GM19455 (cell line): Measurements from ENCODE around the gene BICD2.

Experiments
- ATAC-seq: cut with Tn5 transposase; IDR thresholded peaks from one replicate; pipeline ENCODE4 v1.9.1; 2021; ENCODE audit not compliant: unreplicated experiment

The BICD2 gene

DNA sequence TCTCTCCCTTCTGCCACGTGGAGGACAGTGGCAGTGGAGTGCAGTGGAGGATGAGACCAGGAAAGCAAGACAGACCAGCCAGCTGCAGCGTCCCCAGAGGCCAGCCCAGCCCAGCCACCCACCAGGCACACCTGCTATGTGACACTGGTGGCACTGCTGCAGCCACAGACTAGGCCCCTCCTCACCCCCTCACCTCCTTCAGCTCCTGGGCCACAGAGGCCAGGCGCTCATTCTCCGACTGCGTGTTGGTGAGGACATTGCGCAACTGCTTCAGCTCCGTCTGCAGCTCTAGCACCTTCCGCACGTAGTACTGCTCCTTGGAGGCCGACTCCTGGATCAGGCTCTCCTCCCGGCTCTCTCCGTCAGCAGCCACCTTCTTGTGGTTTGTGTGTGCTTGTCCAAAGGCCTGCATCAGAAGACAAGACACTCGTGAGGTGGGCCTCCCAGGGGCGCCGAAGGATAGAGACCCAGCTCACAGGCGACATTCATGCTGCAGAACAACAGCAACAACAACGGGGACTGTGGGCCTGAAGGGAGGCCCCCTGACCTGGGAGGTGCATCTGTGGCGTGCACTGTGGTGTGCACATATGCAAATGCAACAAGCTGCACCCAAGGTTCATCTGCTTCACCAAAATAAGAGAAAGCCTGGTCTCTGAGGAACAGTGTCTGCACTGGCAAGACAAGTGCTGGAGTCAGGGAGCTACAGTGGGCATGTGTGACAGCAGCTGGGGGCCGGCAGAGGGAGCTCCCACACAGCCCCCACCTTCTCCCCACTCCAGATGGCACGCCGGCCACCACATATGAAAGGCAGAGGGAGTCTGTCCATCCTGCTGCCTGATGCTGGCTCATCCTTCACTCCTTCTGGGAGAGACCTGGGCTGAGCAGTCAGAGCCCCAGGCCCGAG lies 35.5 kb downstream of the BICD2 start:
- peak; percentile 62 for ATAC-seq

DNA sequence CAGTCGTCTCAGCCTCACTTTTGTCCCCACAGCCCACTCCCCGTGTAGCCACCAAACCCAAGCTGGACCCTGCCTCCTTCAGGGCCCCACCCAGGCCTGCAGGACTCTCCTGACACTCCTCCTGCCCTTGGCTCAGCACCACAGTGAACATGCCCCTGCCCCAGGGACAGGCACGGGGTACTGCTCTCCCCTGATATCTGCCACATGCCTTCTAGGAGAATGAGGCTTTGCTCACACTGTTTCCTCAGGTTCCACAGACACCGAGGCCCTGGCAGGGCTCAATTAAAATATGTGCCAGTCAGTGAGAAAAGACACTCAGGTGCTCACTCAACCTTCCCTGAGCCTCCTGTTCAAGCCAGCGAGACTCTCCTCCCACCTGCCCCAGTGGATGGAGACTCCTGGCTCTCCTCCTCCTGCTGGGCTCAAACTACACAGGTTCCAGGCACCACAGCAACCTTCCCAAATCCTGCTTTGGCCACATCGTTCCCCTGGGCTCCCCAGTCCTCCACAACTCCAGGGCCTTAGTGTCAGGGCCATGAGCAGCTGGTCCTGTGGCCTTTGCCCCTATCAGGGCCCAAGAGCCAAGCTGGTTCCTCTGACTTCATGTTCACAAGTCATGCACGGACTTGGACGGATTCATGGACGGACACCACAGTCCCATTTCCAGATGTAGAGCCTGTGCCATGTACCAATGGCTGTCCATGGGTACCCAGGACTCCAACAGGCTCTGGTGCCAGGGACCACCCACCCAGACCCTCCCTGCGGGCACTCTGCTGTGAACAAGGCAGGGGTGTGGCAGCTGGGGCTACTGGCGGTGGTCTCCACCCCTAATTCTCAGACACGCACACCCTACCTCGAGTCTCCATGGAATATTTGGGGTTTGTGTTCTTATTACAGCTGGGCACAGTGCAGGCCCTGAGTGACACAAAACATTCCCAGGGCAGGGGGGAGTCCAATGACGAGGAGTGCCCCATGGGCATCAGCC lies 36.6 kb downstream of the BICD2 start:
- ATAC-seq = no peak

DNA sequence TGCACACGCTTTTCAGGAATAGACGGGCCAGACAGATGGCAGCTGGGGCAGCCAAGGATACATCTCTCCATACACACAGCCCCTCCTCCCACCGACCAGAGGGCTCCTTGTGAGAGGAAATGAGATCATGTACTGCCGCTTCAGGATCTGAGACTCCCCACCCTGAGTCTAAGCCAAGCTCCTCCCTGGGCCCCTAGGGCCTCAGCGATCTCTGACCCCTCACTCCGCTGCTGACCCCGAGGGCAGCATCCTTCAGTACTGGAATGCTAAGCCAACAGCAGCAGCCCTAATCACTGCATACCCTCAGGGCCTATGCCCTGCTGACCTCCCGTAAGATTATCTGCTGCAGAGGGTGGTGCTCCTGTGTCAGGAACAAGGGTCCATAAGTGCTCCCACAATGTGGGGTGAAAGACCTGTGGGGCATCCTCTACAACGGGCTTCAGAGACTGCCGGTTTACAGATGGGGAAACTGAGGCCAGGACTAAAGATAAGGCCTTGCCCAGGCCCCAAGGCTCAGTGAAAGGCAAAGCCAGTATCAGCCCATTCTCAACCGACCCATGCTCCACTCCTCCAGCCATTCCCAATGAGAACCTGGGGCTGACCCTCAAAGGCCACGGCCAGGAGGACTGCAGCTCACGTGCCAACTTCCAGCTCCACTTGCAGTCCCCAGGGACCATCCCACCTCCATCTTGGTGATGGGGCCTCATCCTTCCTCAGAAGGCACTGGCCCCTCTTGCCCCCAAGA lies 37.5 kb downstream of the BICD2 start:
- no peak for ATAC-seq

DNA sequence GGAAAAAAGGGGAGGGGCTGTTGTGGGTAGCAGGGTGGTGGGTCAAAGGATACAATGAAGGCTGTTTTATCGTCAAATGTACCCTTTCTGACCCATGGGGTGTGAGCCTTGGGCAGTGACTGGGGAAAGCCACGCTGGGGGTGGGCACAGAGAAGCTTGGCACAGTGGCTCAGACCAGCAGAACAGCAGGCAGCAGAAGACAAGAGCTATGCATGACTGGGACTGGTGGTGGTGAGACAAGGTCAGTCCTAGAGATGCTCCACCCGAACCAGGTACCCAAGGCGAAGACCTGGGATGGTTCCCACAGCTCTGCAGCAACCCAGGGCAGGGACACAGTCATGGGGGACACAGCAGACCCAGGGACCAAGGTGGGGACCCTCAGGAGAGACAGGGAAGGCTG lies 38.3 kb downstream of the BICD2 start:
- ATAC-seq = no peak

DNA sequence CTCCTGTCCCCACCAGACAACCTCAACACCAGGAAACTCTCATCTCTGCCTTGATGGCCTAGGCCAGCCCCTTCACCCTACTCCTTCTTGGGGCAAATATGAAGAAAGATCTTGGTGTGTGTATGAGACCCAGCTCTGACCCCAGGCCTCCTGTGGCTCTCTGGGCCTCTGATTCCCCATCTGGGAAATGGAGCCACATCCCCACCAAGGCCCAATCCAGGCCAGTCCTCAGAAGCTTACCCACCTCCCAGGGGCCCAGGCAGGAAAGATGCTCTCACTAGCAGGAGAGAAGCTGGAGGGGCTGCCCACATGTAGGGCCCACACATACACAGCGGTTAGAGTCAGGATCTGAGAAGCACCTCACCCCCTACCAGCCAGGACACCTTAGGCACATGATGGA lies 38.9 kb downstream of the BICD2 start:
- no peak for ATAC-seq

DNA sequence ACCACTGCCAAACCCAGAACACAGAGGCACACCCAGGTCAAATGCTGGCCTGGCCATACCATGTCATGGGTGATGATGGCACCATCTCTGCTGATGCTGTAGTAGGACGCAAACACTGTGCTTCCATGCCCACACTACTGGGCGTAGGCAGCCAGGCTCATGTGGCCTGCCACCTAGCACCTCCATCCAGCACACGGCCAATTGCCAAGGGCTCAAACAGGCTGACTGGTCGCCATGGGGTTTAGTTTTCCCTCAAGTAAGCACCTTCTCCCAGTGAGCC lies 39.4 kb downstream of the BICD2 start:
- ATAC-seq = no peak

DNA sequence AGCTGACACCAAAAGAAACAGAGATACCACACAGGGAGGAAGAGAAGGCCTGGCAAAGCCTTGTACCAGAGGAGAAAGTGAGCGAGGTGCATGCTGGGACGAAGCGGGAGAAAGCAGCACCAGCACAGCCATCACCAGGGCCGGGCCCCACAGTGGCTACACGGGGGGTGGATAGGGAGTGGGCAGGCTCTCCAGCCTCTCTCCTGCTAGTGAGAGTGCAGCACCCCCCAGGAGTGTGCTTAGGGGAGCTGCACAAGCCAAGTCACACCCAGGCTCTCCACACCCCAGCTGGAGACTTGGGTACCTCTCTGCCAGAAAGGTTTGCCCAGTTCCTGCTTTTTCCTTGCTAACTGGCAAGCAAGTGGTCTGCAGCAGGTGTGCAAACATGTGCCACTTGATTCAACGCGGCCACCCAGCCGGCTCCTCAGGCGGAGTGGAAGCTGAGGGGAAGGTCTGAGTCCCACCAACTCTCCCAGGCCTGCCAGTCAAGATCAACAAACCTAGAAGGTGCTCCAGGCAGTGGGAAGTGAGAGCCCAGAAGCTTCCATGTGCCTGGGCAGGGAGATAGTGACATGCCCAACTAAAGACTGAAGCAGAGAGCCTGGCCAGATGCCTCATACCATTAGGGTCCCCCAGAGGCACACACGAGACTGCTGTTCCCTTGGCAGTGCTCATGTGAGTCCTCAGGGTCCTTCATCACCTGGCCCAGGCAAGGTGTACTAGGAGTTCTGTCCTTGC lies 39.9 kb downstream of the BICD2 start:
- no peak for ATAC-seq

DNA sequence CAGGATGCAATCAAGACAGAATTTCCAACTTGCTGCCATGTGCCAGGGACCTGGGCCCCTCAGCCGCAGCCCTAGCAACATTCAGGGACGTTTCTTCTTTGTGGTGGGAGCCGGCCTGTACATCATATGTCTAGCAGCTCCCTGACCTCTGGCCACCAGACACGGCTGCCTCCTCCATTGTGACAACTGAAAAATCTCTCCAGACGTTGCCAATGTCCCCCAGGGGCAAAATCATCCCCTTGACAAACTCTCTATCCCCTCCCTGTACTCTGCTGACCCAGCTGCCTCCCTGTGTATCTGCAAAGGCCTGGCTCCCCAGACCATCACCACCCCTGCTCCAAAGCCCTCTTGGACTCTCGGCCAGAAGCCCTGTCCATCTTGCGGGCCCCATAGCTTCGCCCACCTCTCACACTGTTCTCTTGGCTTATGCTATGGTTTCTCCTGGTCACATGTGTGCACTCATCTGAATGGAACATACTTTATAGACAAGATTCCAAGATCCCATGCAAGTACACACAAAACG lies 40.8 kb downstream of the BICD2 start:
- no peak for ATAC-seq

DNA sequence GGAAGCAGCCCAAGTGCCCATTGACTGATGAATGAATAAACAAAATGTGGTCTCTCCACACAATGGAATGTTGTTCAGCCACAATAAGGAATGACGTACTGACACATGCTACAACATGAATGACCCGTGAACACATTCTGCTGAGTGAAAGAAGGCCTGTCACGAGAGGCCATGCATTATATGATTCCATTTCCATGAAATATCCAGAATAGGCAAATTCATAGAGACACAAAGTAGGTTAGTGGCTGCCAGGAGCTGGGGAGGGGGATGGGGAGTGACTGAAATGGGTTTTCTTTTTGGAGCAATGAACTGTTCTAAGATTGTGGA lies 41.4 kb downstream of the BICD2 start:
- ATAC-seq = no peak

DNA sequence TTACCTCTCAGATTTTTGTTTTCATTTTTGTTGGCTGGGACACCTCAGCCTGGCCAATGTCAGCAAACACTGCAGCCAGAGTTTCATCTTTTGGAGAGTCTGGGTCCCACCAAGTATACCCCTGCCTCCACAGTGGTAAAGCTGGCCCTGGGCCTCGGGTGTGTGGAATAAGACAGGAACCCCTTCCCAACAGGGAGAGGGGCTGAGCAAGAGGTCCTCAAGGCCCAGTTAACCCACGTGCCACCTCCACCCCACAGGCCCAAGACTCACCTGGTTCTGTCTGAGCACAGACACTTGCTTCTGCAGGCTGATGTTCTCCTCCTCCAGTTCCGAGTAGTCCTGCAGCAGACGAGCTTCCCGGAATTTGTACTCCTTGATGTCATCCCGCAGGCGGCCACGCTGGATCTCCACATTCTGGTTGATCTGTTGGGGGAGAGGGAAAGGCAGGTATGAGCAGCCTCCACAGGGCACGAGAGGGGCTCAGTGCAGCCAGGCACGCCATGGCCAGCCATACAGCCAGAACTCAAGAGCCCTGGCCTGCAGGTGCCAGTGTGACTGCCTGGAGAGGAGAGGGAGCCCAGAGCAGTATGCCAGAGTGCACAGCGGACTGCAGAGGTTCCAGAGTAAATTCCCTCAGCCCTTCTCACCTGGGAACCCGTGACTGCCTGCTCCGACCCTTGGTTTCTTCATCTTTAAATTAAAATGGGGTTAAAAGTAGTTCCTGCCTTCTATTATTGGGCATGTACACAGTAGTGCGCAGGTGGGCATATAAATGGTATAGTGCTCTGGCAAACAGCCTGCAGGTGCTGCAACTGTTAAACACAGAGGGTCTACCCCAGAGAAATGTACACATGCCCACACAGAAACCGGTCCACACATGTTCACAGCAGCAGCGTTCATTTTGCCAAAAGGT lies 42.0 kb downstream of the BICD2 start:
- no peak for ATAC-seq

DNA sequence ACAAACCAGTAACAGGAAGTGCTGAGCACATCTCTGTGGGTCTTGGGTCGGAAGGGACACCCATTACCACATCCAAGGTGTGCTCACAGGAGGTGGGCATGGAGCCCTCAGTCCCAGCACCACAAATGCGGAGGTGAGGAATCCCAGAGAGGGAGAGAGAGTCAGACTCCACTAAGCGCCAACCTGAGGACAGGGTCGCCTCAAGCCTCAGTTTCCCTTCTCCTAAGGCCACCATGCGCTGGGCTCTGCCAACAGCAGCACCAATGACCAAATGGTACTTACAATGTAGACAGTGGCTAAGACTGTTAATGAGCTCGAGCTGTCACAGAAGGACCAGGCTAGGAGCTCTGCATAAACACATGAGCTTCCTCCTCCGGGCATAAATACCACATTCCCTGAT lies 43.1 kb downstream of the BICD2 start:
- ATAC-seq = no peak

DNA sequence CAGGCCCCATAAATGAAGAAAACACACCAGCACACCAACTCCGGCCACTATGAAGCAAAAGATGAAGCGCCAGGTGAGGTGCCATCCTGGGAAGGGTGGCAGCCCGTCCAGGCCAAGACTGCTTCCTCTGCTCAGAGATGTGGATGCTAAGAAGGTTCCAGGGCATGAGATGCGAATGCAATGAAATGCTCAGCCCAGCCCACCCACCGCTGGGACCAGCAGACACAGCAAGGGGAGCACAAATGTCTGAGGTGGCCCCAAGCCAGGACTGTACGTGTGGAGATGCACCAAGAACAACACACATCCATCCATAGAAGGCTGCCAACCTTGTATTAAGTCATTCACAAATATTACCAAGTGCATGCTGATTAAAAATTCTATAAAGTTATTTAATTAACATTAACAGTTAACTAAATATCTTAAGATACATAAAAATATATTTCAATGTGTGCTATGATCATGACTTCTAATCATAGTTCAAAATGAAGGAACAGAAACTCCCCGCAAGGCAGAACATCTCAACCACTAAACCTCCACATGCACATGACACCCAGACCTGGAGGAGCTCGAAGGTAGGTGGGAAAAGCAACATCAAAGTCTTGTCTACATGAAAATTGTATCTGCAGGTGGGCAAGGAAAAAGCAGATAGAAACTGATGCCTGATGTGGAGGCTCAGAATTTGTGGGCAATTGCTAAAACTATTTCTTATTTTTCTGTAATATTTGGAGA lies 43.7 kb downstream of the BICD2 start:
- no peak for ATAC-seq

DNA sequence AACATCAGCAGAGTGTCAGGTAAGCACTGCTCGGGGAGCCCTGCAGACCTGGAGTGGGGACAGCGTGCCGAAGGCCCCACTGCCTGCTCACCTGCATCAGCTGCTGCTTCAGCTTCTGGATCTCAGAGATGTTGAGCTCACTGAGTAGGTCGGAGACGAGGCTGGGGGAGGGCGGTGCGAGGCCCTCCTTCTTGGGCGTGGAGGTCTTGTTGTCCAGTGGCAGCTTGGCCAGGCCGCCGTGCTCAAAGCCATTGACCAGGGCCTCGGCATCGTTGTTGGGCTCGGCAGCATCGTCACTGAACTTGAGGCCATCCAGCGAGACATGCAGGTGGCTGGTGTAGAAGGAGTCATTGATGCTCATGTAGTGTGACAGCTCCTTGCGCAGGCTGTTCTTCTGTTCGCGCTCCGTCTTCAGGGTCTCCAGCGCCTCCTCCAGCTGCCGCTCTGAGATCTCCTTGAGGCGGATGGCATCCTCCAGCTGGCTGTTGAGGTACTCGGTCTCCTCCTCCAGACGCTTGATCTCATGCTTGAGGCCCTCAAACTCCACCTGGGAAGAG lies 44.3 kb downstream of the BICD2 start:
- no peak for ATAC-seq

DNA sequence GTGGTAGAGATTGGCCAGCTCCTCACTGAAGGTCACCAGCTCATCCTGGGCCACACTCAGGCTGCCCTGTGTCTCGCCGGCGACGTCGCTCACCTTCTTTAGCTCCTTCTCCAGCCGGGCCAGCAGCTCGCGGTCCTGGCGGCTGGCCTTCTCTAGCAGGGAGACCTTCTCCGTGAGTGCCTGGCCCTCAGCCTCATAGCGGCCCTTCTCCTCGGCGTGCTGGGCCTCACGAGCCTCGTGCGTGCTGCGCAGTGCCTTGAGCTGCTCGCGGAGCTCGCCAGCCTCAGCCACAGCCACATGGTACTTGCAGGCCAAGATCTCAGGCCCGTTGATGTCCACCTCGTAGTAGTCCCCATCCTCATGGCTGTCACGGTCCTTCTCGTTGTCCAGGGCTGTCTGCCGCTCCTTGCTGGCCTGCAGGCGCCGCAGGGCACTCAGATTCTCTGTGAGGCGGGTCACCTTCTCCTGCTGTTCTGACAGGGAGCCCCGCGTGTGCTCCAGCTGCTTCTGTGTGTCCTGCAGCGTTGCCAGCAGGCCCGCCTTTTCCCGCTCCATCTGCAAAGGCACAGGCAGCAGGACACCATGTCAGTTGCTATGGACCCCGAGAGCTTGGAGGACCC lies 45.5 kb downstream of the BICD2 start:
- no peak for ATAC-seq

DNA sequence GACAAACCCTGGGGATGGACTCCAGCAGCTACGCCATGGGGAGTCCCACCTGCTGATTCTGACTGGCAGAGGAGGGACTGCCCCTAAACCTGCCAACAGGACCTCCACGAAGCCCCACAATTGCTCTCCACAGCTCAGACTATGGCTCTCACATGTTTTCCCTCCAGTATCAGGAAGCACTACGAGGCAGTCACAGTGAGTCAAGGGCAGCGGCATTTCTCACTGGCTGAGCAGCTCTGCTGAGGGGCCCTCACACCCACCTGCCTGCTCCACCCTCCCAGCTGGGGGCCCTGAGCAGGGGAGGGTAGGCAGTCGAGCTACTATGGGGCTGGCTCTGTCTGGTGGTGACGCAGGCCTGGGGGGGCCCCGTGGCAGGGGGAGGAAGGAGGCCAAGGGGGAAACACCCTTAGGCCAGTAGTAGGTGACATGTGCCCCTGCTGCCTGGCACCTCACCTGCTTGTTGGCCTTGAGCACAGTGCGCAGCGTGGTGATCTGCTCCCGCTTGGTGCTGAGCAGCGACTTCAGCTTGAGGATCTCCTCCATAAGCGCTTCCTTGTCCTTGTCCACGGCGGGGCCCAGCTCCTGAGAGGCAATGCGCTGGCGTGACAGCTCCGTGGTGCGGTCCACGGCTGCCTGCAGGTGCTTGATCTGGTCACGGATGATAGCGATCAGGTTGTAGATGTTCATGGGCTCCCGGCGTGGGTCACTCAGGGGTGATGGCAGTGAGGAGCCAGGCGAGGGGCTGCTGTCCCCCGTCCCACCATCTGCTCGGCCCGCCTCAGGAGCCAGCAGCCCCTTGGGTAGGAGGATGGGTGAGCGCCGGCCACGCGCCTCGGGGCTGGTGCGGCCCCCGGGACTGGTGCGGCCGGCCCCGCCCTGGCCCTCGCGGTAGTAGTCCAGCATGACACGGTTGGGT lies 46.3 kb downstream of the BICD2 start:
- no peak for ATAC-seq

DNA sequence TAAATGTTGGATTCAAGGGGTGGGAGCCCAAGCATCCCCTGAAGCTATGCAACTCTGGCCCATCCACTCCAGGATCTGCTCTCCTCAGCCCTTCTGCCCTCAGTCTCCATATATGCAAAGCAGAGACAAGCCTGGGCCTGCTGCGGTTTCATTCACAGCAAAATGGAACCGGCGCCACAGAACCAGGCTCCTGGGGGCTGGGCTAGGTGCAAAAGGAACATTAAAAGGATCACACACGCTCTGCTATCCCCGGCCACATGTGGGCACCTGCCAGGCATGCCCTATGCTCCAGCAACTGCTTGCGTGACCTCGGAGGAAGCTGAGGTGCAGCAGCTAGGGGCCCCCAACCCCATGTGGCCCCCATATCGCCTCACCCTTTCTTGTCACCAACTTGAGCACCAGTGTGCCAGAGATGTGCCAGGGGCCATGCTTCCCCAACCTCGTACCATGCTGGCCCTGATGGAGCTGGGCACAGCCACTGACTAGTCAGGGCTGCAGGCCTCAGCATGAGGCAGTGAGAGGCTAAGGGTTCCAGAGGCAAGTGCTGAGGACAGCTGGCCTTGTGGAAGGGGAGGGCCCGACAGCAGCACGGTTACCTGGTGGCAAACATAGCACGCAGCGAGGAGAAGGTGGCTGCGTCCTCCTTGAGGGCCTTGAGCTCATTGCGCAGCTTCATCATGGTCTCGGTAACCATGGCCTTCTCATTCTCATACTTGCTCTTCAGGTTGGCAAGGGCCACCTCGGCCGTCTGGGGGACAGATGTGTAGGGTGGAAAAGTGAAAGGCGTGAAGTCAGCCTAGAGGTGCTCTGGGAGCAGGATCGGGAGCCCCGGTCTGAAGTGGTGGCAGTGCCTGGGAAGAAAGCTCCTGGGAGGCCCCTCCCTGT lies 47.2 kb downstream of the BICD2 start:
- ATAC-seq = peak; percentile 30
